NCI-H2196 (cell line): Measurements from ENCODE around the gene ADARB2.

Experiments used
- DNase-seq: peaks from one replicate; lab custom pipeline; 2025; ENCODE audit not compliant: unreplicated experiment; lab: John Stamatoyannopoulos, UW

The ADARB2 gene

DNA sequence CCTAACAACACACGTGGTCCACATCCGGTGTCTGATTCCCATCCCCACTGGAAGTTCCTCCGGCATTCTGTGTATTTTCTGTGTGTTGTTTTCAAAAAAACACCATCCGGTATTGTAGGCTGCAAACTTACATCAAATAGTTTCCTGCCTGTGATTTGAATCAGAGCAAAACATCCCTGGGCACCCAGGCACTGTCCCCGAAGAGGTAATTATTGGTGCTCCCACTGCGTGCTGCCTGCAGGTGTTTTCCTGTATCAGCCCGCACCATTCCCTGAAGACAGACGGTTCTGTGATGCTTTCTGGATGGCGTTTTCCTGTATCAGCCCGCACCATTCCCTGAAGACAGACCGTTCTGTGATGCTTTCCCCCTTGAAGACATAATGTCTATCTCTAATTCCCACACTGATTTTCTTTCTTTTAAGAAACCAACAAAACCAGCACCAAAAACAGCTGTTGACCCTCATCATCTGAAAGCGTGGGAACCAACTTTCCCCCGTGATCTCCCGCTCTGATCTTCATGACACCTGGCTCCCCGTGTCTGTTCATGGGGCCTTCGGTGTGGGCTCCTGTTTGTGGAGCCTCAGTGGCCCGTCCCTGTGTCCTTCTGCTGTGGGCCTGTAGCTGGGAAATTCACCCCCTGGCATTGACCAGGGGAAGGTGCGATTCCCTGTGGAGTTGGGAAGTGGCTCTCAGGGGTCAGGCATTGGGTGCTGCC is 205.3 kb downstream of the ADARB2 start:
- no peak for DNase-seq

- DNase-seq, result no peak
Measured at GRCh38 chr10:1530871-1531517, 206.3 kb downstream of the ADARB2 start.

- DNase-seq, result no peak
Measured at GRCh38 chr10:1529806-1530413, 207.4 kb downstream of the ADARB2 start.

- no peak for DNase-seq
Measured at GRCh38 chr10:1527951-1528350, 209.4 kb downstream of the ADARB2 start.

GRCh38 chr10:1526436-1527055 is 210.8 kb downstream of the ADARB2 start:
- DNase-seq, result no peak

DNA sequence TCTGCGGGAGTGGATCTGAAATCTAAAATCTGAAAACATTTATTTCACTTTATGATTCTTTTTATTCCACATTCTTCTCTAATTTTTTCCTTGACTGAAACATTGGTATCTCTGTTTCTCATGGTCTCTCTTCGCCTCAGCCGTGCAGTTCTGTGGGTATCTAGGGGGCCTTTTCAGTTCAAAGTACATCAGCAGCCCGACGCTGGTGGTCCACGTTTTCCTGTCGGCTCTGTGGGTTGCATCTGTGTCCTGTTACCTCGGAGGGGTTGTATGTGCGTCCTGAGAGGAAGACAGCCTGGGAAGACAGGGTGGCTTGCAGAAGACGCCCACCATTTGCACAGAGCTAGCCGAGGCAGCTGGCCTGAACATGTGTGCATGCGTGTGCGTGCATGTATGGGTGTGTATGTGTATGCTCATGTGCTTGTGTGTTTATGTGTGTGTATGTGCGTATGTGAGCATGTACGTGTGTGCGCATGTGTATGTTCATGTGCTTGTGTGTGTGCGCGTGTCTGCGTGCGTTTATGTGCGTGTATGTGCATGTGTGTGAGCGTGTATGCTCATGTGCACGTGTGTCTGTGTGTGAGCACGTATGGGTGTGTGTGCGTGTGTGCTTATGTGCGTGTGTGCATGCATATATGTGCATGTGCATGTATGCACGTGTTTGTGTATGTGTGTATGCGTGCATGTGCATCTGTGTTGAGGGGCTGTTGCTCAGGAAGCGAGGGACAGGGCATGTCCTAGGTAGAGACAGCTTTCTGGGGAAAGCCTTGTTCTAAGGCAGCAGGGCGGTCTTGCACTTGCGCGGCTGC is 211.8 kb downstream of the ADARB2 start:
- DNase-seq, result no peak

DNA sequence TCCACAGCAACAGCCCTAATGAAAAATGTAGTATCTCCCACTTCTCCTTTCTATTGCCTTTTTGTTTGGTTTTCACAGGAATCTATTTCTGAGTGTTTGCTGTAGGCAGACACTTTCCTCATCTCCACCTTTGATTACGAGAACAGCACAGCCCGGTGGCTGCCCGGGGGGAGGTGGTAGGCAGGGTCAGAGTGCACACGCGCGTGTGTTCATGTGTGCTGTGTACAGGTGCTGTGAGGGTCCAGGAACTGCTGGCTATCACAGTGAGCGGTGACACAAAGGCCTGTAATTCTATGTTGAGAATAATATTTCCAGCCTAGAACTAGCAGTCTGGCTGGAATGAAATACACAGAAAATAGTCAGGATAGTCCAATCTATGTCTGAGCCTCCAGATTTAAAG is 212.8 kb downstream of the ADARB2 start:
- no peak for DNase-seq

DNA sequence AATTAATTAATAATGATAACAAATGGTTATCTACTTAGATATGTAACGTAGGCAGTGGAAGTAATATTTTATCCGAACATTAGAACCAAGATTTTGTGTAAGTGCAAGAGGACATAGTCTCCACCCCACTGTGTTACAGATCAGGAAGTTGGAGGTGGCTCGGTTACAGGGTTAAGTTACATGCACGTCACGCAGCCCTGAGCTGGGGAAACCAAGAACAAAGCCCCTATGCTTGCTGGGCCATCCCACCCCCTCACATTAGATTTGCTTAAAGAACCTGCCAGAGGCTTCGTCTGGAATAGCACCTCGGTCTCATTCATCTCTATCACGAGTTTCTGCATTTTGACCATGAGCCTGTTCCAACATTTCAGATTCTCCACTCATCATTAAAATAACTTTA is 214.1 kb downstream of the ADARB2 start:
- no peak for DNase-seq

- no peak for DNase-seq
Measured at GRCh38 chr10:1522237-1522636, 215.1 kb downstream of the ADARB2 start.

DNA sequence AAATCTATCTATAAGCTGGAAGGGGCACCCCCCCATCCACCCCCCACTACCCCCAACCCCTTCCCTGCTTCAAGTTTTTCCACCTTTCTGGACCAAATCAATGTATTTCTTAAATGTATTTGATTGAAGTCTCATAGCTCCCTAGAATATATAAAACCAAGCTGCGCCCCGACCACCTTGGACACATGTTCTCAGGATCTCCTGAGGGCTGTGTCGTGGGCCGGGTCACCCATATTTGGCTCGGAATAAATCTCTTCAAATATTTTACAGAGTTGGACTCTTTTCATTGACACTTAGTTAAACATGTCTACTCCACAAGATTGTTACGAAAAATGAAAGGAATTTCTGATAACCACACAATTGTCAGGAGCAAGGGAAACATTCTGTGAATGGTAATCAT is 215.6 kb downstream of the ADARB2 start:
- no peak for DNase-seq

DNA sequence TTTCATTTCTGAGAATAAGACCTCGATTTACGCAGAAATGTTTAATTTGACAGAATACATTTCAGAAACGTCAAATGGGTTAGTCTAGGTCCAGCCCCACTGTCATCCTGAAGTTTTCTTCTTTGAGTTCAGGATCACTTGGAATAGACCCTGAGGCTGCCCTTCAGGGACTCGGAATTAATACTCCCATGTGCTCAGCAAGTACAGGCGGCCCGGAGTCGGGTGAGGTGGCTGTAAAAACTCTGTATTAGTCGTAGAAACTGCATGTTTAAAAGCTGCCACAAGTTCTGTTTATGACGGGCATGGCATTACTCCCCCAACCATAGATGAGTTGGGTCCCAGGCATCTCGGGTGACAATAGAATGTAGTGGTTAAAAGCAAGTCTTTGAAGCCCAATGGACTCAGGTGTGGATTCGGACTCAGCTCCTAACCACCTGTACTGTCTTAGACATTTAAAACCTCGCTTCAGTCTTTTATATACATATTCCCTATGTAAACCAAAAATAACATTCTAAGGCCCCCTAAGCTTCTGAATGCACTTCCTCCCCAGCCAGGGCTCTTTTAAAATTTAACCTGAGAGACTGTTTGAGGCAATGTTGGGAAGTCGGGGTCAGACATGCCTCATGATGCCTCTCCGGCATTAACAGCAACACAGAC is 216.3 kb downstream of the ADARB2 start:
- no peak for DNase-seq

DNA sequence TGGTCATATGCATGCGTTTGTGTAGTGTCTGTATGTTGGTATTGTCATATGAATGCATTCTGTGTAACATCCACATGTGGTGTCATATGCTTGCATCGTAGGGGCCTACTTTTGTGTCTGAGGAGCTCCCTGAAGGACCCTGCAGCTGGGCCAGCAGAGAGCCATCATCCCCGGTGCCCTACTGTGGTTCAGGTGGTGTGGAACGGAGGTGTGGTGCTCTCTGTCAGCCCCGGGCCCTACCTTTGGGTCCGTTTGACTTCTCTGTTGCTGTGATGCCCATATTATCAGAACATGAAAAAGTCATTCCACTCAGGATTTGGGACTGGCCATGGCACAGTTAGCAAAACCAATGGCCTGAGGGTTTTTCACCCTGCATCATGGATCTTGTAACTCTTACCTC is 217.9 kb downstream of the ADARB2 start:
- DNase-seq, result no peak

DNA sequence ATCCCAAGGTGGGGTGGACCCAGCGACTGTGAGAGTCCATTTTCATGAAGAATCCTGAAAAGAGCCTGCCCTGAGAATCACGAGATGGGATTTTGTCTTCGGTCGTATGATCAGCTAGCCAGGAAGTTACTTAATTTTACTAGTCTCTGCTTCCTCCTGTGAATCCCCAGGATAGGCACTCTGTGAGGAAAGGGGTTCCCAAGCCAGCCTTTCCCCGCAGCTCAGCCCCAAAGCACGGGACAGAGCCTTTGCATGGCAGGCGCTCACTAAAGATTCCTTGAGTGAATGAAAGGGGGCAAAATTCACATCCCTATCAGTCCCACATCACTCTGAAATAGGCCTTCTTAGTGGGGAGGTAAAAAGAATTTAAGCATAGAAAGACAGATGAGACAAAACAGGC is 219.6 kb downstream of the ADARB2 start:
- no peak for DNase-seq

- DNase-seq, result no peak
Measured at GRCh38 chr10:1516492-1517165, 220.7 kb downstream of the ADARB2 start.

GRCh38 chr10:1515780-1516491 is 221.4 kb downstream of the ADARB2 start:
- no peak for DNase-seq

- DNase-seq, result no peak
Measured at GRCh38 chr10:1515121-1515779, 222.1 kb downstream of the ADARB2 start.

GRCh38 chr10:1514681-1515080 is 222.6 kb downstream of the ADARB2 start:
- no peak for DNase-seq

- DNase-seq, result no peak
Measured at GRCh38 chr10:1513221-1513620, 224.1 kb downstream of the ADARB2 start.

DNA sequence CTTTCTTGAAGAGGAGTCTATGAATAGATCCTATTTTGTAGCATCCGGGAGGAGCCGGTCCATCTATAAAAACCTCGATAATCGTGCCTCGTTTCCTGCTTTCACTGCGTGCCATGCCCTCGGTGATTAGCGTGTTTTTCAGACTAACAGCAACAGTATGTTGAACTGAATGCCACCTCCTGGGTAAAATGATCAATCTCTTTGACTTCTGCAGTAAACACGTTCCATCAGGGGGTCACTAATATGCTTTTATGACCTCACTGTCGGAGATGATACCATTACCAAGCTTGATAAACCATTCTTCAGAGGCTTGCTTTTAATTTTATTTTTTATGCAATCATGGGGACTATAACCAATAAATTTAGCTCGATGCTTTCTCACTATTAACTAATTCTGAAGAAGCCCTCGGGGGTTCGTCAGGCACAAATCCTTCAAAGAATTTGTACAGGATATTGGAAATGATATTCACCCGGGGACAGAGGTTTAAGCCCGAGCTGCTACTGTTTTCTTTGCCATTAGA is 228.3 kb downstream of the ADARB2 start:
- no peak for DNase-seq
